GM12892 (cell line): ENCODE measurements around the gene LRRC61.

Source experiments
- POLR2A ChIP-seq: IDR thresholded peaks from 2 replicates; pipeline ENCODE4 v1.6.1; 2011; ENCODE audit warnings: low read depth, low read length, control low read depth
- TAF1 ChIP-seq: IDR thresholded peaks from 2 replicates; pipeline ENCODE4 v1.6.1; 2011; ENCODE audit warnings: low read depth, mild to moderate bottlenecking, control low read depth, low read length, borderline replicate concordance

GRCh38 chr7:150365673-150366398, 42.7 kb downstream of the LRRC61 start:
- TF ChIP-seq POLR2A, result no peak
- TF ChIP-seq TAF1, result no peak
